Ishikawa (cell line): Measurements from ENCODE around the gene CHCHD3.

ENCODE experiments used
- CREB1 ChIP-seq: IDR thresholded peaks from 2 replicates; pipeline ENCODE4 v1.6.1; 2012; ENCODE audit warnings: low read depth
- EP300 ChIP-seq: IDR thresholded peaks from 2 replicates; pipeline ENCODE4 v1.6.1; 2012; ENCODE audit warnings: borderline replicate concordance
- FOXM1 ChIP-seq: IDR thresholded peaks from 2 replicates; pipeline ENCODE4 v1.6.1; 2012; ENCODE audit warnings: low read depth, borderline replicate concordance
- RAD21 ChIP-seq: IDR thresholded peaks from 2 replicates; pipeline ENCODE4 v1.6.1; 2012; ENCODE audit warnings: low read depth
- YY1 ChIP-seq: IDR thresholded peaks from 2 replicates; pipeline ENCODE4 v1.6.1; 2012; ENCODE audit warnings: low read depth
- TF ChIP-seq, protein P1 (sequence below): IDR thresholded peaks from 2 replicates; pipeline ENCODE4 v1.6.1; 2012

- TF ChIP-seq, protein P1, sequence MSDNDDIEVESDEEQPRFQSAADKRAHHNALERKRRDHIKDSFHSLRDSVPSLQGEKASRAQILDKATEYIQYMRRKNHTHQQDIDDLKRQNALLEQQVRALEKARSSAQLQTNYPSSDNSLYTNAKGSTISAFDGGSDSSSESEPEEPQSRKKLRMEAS, result no peak
- TF ChIP-seq YY1 (no peak), RAD21 (no peak), EP300 (no peak), CREB1 (no peak), FOXM1 (no peak)
Observed at GRCh38 chr7:132836746-132837145, 245.1 kb downstream of the CHCHD3 start.
